OCI-LY1 (cell line): Measurements from ENCODE around the gene ESAM.

Experiments
- H2AFZ ChIP-seq: fragments of 200-600 bp; sonication (generic), shearing (Covaris generic); 2 replicates; pipeline ENCODE4 v1.6.0; 2014; ENCODE audit warnings: antibody characterized with exemption, mild to moderate bottlenecking, low read length
- H3F3A ChIP-seq: fragments of 200-600 bp; sonication (generic), shearing (Covaris generic); 2 replicates; pipeline ENCODE4 v1.6.0; 2014; ENCODE audit warnings: mild to moderate bottlenecking, antibody characterized with exemption, low read length, moderate library complexity; ENCODE audit not compliant: insufficient read depth
- H3K27ac ChIP-seq: fragments of 200-600 bp; sonication (generic); 2 replicates; pipeline ENCODE4 v1.5.1; 2014; ENCODE audit warnings: low read length, mixed run types, mild to moderate bottlenecking, low read depth; ENCODE audit not compliant: poor library complexity, severe bottlenecking
- H3K27me3 ChIP-seq: fragments of 200-600 bp; sonication (generic); 2 replicates; pipeline ENCODE4 v1.6.0; 2014; ENCODE audit warnings: antibody characterized with exemption, mild to moderate bottlenecking, low read length, moderate library complexity; ENCODE audit not compliant: insufficient read depth
- H3K36me3 ChIP-seq: fragments of 200-600 bp; sonication (generic); 2 replicates; pipeline ENCODE4 v1.6.1; 2014; ENCODE audit warnings: mild to moderate bottlenecking, antibody characterized with exemption, low read length, moderate library complexity, mixed read lengths; ENCODE audit not compliant: insufficient read depth
- H3K4me1 ChIP-seq: fragments of 200-600 bp; sonication (generic); 2 replicates; pipeline ENCODE4 v1.5.1; 2014; ENCODE audit warnings: mild to moderate bottlenecking, low read length, moderate library complexity; ENCODE audit not compliant: insufficient read depth, severe bottlenecking
- H3K4me2 ChIP-seq: fragments of 200-600 bp; sonication (generic), shearing (Covaris generic); 2 replicates; pipeline ENCODE4 v1.6.1; 2014; ENCODE audit warnings: low read length
- H3K4me3 ChIP-seq: fragments of 200-600 bp; sonication (generic); 2 replicates; pipeline ENCODE4 v1.5.1; 2014; ENCODE audit warnings: low read length, low read depth, mild to moderate bottlenecking, mixed read lengths; ENCODE audit not compliant: poor library complexity, severe bottlenecking
- H3K79me2 ChIP-seq: fragments of 200-600 bp; shearing (Covaris generic); 2 replicates; pipeline ENCODE4 v1.6.1; 2016; ENCODE audit warnings: mixed run types, low read length, mixed read lengths; ENCODE audit not compliant: insufficient read depth
- H3K9ac ChIP-seq: fragments of 200-600 bp; sonication (generic), shearing (Covaris generic); 2 replicates; pipeline ENCODE4 v1.6.1; 2014; ENCODE audit warnings: mild to moderate bottlenecking, low read length, mixed read lengths
- H3K9me2 ChIP-seq: fragments of 200-600 bp; sonication (generic), shearing (Covaris generic); 2 replicates; pipeline ENCODE4 v1.6.1; 2014; ENCODE audit warnings: low read depth, mild to moderate bottlenecking, low read length, mixed read lengths
- H3K9me3 ChIP-seq: fragments of 200-600 bp; shearing (Covaris generic); 2 replicates; pipeline ENCODE4 v1.6.1; 2014; ENCODE audit warnings: low read length, mixed read lengths
- H4K20me1 ChIP-seq: fragments of 200-600 bp; sonication (generic), shearing (Covaris generic); 2 replicates; pipeline ENCODE4 v1.6.0; 2016; ENCODE audit warnings: mild to moderate bottlenecking, low read length; ENCODE audit not compliant: insufficient read depth
- EZH2 ChIP-seq: fragments of 200-600 bp; sonication (generic), shearing (Covaris generic); IDR thresholded peaks from 2 replicates; pipeline ENCODE4 v1.8.0; 2017; ENCODE audit warnings: borderline replicate concordance, mixed run types, mild to moderate bottlenecking, antibody characterized with exemption, low read length, moderate library complexity, mixed read lengths
- TF ChIP-seq, protein P1 (sequence below): fragments of 200-600 bp; sonication (generic), shearing (Covaris generic); IDR thresholded peaks from 2 replicates; pipeline ENCODE4 v1.5.1; 2017; ENCODE audit warnings: mild to moderate bottlenecking, antibody characterized with exemption, low read length, moderate library complexity, mixed read lengths

The ESAM gene

GRCh38 chr11:124751391-124751740, 10.7 kb downstream of the ESAM start:
- Histone ChIP-seq H3K27ac (no peak overlapping the region), H3F3A (no peaks in the 10 kb centered on the region), H3K4me2 (no peak overlapping the region), H2AFZ (no peak overlapping the region), H3K36me3 (no peaks in the 10 kb centered on the region), H4K20me1 (no peaks in the 10 kb centered on the region), H3K4me1 (no peaks in the 10 kb centered on the region), H3K4me3 (no peak overlapping the region), H3K9me3 (no peaks in the 10 kb centered on the region), H3K27me3 (no peaks in the 10 kb centered on the region), H3K9ac (no peak overlapping the region), H3K79me2 (no peaks in the 10 kb centered on the region), H3K9me2 (no peaks in the 10 kb centered on the region)
- TF ChIP-seq EZH2 = no peak
- TF ChIP-seq, protein P1, sequence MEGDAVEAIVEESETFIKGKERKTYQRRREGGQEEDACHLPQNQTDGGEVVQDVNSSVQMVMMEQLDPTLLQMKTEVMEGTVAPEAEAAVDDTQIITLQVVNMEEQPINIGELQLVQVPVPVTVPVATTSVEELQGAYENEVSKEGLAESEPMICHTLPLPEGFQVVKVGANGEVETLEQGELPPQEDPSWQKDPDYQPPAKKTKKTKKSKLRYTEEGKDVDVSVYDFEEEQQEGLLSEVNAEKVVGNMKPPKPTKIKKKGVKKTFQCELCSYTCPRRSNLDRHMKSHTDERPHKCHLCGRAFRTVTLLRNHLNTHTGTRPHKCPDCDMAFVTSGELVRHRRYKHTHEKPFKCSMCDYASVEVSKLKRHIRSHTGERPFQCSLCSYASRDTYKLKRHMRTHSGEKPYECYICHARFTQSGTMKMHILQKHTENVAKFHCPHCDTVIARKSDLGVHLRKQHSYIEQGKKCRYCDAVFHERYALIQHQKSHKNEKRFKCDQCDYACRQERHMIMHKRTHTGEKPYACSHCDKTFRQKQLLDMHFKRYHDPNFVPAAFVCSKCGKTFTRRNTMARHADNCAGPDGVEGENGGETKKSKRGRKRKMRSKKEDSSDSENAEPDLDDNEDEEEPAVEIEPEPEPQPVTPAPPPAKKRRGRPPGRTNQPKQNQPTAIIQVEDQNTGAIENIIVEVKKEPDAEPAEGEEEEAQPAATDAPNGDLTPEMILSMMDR = no peak

- H4K20me1 ChIP-seq = no peaks in the 10 kb centered on the region
- H3K9ac ChIP-seq = no peak overlapping the region
- H2AFZ ChIP-seq = no peak overlapping the region
- H3K4me3 ChIP-seq = no peak overlapping the region
- H3K27ac ChIP-seq = no peak overlapping the region
- H3K9me2 ChIP-seq = no peaks in the 10 kb centered on the region
- no peak for TF ChIP-seq EZH2
- TF ChIP-seq, protein P1 = no peak
- no peak overlapping the region for H3K4me2 ChIP-seq
- H3K4me1 ChIP-seq = no peaks in the 10 kb centered on the region
- H3K36me3 ChIP-seq = no peaks in the 10 kb centered on the region
- no peaks in the 10 kb centered on the region for H3K79me2 ChIP-seq
- H3K27me3 ChIP-seq = no peaks in the 10 kb centered on the region
- no peaks in the 10 kb centered on the region for H3F3A ChIP-seq
- no peaks in the 10 kb centered on the region for H3K9me3 ChIP-seq
Observed at GRCh38 chr11:124749912-124750311, 12.2 kb downstream of the ESAM start.

GRCh38 chr11:124748481-124749343, 13.4 kb downstream of the ESAM start:
- H3K9me3 ChIP-seq = no peaks in the 10 kb centered on the region

More at GRCh38 chr11:124748481-124749343, 13.4 kb downstream of the ESAM start:
- Histone ChIP-seq H3K36me3 (no peaks in the 10 kb centered on the region), H3K9ac (no peak overlapping the region), H3K4me1 (no peaks in the 10 kb centered on the region), H3K9me2 (no peaks in the 10 kb centered on the region), H2AFZ (no peak overlapping the region), H3K4me2 (no peak overlapping the region), H3K27me3 (no peaks in the 10 kb centered on the region), H3K79me2 (no peaks in the 10 kb centered on the region), H3F3A (no peaks in the 10 kb centered on the region), H3K27ac (no peak overlapping the region), H4K20me1 (no peaks in the 10 kb centered on the region), H3K4me3 (no peak overlapping the region)
- TF ChIP-seq, protein P1 = no peak
- no peak for TF ChIP-seq EZH2
